K562 (cell line): Measurements from ENCODE around the gene CSKMT. TPM values are rescaled to one million over a fixed set of nuclear protein-coding genes. Genes with fewer than 3 reads are reported as not detected.

Experiments used
- AFF1 ChIP-seq, 2 experiments: fragments of 450-650 bp; IDR thresholded peaks; 2 replicates each; pipeline ENCODE4 v1.6.1; 2018; ENCODE audit warnings: mild to moderate bottlenecking in 2 of 2, low read depth in 1 of 2; ENCODE audit not compliant: partially characterized antibody in 2 of 2
- ASH1L ChIP-seq: fragments of 450-650 bp; IDR thresholded peaks from 2 replicates; pipeline ENCODE4 v1.6.1; 2018; ENCODE audit warnings: borderline replicate concordance, mild to moderate bottlenecking, low read depth; ENCODE audit not compliant: partially characterized antibody
- CBX8 ChIP-seq: fragments of 200-600 bp; sonication (generic); IDR thresholded peaks from 2 replicates; pipeline ENCODE4 v1.6.1; 2012; ENCODE audit warnings: borderline replicate concordance, mixed run types, low read depth, mild to moderate bottlenecking, moderate library complexity, mixed read lengths, low read length, control low read depth, inconsistent platforms; ENCODE audit not compliant: poor library complexity, severe bottlenecking; ENCODE audit errors: extremely low read depth
- FOXK1 ChIP-seq: sonication (generic); formaldehyde crosslinking; IDR thresholded peaks from 2 replicates; pipeline ENCODE4 v1.8.0; 2022; ENCODE audit warnings: missing genetic modification reagents, mild to moderate bottlenecking, borderline replicate concordance
- HNRNPH1 ChIP-seq: fragments of 200-400 bp; formaldehyde crosslinking; optimal IDR thresholded peaks from 2 replicates; pipeline ENCODE3; 2017; ENCODE audit warnings: low read depth, mild to moderate bottlenecking, low read length, moderate library complexity
- MGA ChIP-seq: fragments of 450-650 bp; IDR thresholded peaks from 2 replicates; pipeline ENCODE4 v1.6.1; 2016; ENCODE audit warnings: mild to moderate bottlenecking, moderate library complexity
- RFX1 ChIP-seq: fragments of 450-650 bp; IDR thresholded peaks from 2 replicates; pipeline ENCODE4 v1.6.1; 2016; ENCODE audit warnings: mild to moderate bottlenecking, moderate library complexity
- SP2 ChIP-seq: IDR thresholded peaks from 2 replicates; pipeline ENCODE4 v1.6.1; 2011; ENCODE audit warnings: mild to moderate bottlenecking, low read depth, low read length, moderate library complexity; ENCODE audit not compliant: poor library complexity, severe bottlenecking; ENCODE audit errors: extremely low read depth
- ZBTB7A ChIP-seq: IDR thresholded peaks from 2 replicates; pipeline ENCODE4 v1.6.1; 2011; ENCODE audit warnings: low read depth, mild to moderate bottlenecking, low read length, moderate library complexity, borderline replicate concordance; ENCODE audit not compliant: control insufficient read depth
- polyA plus RNA-seq, 8 experiments: library from polyadenylated mRNA; depleted of rRNA in 4 of 8; stranded (reverse) in 5 of 8; unstranded in 3 of 8; fragments of >200 nt; fragmentation: Nextera tagmentation in 2 of 8; fragmentation: Illumina TruSeq in 1 of 8; extraction: Ambion mirVana in 2 of 8; extraction: Trizol in 1 of 8; gene quantifications; 2 replicates each; pipeline versions ENCODE4 v1.2.1 to v1.2.3, GENCODE V29; 2011 to 2014; ENCODE audit warnings: inconsistent platforms in 1 of 8, missing spikeins in 1 of 8
- total RNA-seq, 7 experiments: library from RNA; depleted of rRNA in 6 of 7; stranded (reverse); fragments of >200 nt in 6 of 7; fragmentation: Illumina TruSeq in 2 of 7; extraction: Trizol in 2 of 7; gene quantifications; 2 replicates each; pipeline versions ENCODE4 v1.2.1 to v1.2.3, GENCODE V29; 2011 to 2021; ENCODE audit warnings: low replicate concordance in 1 of 7

Gene CSKMT
- total and polyA plus RNA-seq, 9 of the 15 experiments (the other 6 are each of a cell fraction or from before 2014, with no cell fraction given) = 10.3 to 108 (median 27.2) TPM

- TF ChIP-seq MGA (no peak), CBX8 (no peak), FOXK1 (CRISPR knock-in tag) (no peak), SP2 (no peak), RFX1 (no peak), ASH1L (no peak), ZBTB7A (no peak), HNRNPH1 (no peak), AFF1 (IDR thresholded peaks at IDR 0.05; ENCODE audit: low read depth in 1 of 2, partially characterized antibody in 2 of 2) (no peak)
These were observed 29.5 kb downstream of the CSKMT start (continued) for GRCh38 chr11:62694455-62695167.
